ENCODE results near the gene MAN2B1. TPM values are rescaled to one million over a fixed set of nuclear protein-coding genes. Genes with fewer than 3 reads are reported as not detected.
A peak's percentile ranks its signal among the peaks of the same experiment; 100 is the strongest.

MAN2B1 gene
- total and polyA plus RNA-seq, 2 of the 13 experiments (the other 11 are each of a cell fraction or from before 2014, with no cell fraction given): 23.6 to 23.8 TPM

- no peak for TF ChIP-seq ARID3A (IDR thresholded peaks at IDR 0.05; ENCODE audit: low read depth, low read length)
- TF ChIP-seq BRD4 (CRISPR knock-in tag; IDR thresholded peaks at IDR 0.05): no peak
- TF ChIP-seq ZNF20 (CRISPR knock-in tag; IDR thresholded peaks at IDR 0.05): no peak
- no peak for TF ChIP-seq HES4 (CRISPR knock-in tag; IDR thresholded peaks at IDR 0.05; ENCODE audit: borderline replicate concordance)
- no peak for TF ChIP-seq ZNF251 (CRISPR knock-in tag; IDR thresholded peaks at IDR 0.05)
- no peak for TF ChIP-seq PREB (CRISPR knock-in tag; IDR thresholded peaks at IDR 0.05)
- TF ChIP-seq DNMT3B (CRISPR knock-in tag; conservative IDR thresholded peaks at IDR 0.05): no peak
- TF ChIP-seq NCOA2 (CRISPR knock-in tag; IDR thresholded peaks at IDR 0.05): no peak
- TF ChIP-seq ARNT2 (CRISPR knock-in tag; IDR thresholded peaks at IDR 0.05; ENCODE audit: low read depth): 0 out of 2 replicates have a peak, but pooled peaks have one; percentile 26
- 0 out of 2 replicates have a peak, but pooled peaks have one; percentile 27 for TF ChIP-seq ZNF317 (CRISPR knock-in tag; IDR thresholded peaks at IDR 0.05)
- TF ChIP-seq ZNF724P (CRISPR knock-in tag; IDR thresholded peaks at IDR 0.05; ENCODE audit: borderline replicate concordance): no peak
- 0 out of 2 replicates have a peak, but pooled peaks have one; percentile 60 for TF ChIP-seq ZNF34 (CRISPR knock-in tag; IDR thresholded peaks at IDR 0.05; ENCODE audit: borderline replicate concordance)
- TF ChIP-seq KLF16 (CRISPR knock-in tag; IDR thresholded peaks at IDR 0.05): peak in 1 of 2 experiments; percentile 32; a peak in 1 of 4 replicates
- no peak for TF ChIP-seq MIER2 (CRISPR knock-in tag; IDR thresholded peaks at IDR 0.05)
- TF ChIP-seq ZNF746 (CRISPR knock-in tag; IDR thresholded peaks at IDR 0.05): no peak
- TF ChIP-seq MED13 (CRISPR knock-in tag; IDR thresholded peaks at IDR 0.05): no peak
- TF ChIP-seq NCOA5 (CRISPR knock-in tag; IDR thresholded peaks at IDR 0.05): no peak
- TF ChIP-seq HINFP (CRISPR knock-in tag; IDR thresholded peaks at IDR 0.05; ENCODE audit: low read depth): no peak
- TF ChIP-seq ZNF17 (CRISPR knock-in tag; IDR thresholded peaks at IDR 0.05): no peak
- no peak for TF ChIP-seq ZNF644 (CRISPR knock-in tag; IDR thresholded peaks at IDR 0.05; ENCODE audit: low read depth)
- TF ChIP-seq ZSCAN25 (CRISPR knock-in tag; IDR thresholded peaks at IDR 0.05): no peak
- TF ChIP-seq POLR2AphosphoS2 (IDR thresholded peaks at IDR 0.05; ENCODE audit: low read depth, low read length): no peak
- TF ChIP-seq SATB2 (CRISPR knock-in tag; IDR thresholded peaks at IDR 0.05): no peak
- 0 out of 2 replicates have a peak, but pooled peaks have one; percentile 4 for TF ChIP-seq HIVEP1 (CRISPR knock-in tag; IDR thresholded peaks at IDR 0.05)
- TF ChIP-seq ZNF7 (CRISPR knock-in tag; IDR thresholded peaks at IDR 0.05): 0 out of 2 replicates have a peak, but pooled peaks have one; percentile 15
- no peak for TF ChIP-seq HNRNPK (IDR thresholded peaks at IDR 0.05; ENCODE audit: low read depth, low read length, poor library complexity, severe bottlenecking)
- TF ChIP-seq NFE2L2 (IDR thresholded peaks at IDR 0.05; ENCODE audit: low read length): no peak
Measured at GRCh38 chr19:12639901-12640613, 26.5 kb downstream of the MAN2B1 start (continued).

Measured in HepG2 (cell line).